ENCODE data around the gene EXOSC10.
A peak's percentile ranks its signal among the peaks of the same experiment; 100 is the strongest.

Gene EXOSC10

DNA sequence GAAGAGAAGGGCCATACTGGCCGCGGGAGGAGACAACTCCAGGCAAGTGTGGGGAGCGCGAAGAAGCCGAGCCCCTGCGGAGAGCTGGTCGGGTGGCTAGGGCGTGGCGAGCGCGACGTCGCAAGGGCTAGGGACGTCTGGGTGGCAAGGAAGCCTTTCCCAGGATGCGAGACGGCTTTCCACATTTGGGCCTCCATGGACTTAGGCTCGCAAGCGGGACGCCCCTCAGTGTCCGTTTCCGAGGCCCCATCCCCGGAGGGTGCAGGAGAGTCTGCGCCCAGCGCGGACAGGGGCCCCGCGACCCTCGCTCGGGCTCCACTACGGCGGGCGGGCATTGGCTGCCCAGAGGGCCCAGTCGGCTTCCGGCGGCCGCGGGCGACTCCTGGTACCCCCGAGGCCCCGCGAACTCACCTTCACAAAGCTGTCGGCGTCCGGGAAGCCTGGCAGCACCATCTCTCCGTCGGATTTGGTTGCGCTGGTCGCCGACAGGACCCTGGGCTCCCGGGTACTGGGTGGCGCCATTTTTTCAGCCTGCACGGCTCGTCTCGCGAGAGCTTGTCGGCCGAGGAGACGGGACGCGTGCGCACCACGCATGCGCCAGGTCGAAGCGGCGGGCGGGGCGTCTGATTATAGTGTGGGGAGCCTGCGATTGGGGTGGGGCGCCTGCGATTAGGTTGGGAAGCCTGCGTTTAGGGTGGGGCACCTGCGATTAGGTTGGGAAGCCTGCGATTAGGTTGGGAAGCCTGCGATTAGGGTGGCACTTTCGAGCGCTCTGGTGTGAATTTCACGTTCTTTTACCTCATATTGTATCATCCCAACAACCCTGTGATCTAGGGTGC is at the start of gene EXOSC10:
TSS of gene EXOSC10 (minus strand) at position 560 of the 839 bp plus-strand sequence. CDS start at position 522, 38 bp downstream.
- DNase-seq = peak; percentile 86

DNA sequence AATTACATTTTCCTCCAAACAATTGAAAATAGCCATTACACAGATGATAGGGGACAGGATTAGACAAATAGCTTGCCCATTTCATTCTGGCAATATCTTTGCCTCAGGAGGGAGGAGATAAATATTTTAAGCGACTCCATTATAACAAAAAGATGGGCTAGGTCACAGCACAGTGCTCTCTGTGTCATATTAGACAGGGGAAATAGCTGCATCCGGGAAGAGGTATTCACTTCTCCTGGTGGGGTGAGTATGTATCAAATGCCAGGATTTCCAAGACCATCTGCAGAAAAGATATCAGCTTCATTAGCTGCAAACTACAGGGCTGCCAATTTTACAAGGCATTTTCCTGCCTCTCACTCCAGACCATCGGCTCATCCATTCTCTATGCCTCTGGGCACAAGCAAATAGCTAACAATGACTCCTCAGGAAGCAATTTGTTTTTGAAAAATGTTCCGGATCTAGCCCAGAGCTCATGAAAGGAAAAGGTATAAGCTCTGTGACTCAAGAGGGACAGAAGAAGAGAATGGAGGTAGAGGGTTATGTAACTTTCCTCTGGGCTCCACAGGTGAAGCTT is 47.6 kb upstream of the EXOSC10 start:
- DNase-seq = peak; percentile 7

DNA sequence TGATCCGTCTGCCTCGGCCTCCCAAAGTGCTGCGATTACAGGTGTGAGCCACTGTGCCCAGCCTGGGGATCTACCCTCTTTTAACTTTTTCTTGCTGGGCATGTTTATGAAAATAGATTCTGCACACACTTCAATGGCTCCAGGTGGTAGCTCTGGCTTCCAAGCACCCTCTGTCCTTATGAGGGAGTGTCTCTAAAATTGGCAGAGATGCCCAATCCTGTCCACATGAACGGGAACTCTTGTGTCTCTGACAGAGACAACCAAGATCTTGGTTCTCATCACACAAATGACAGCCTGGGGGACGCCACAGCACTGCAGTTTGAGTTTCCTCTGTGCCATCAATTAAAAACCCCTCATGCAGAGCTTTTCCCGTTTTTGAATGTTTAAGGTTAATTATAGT is 46.1 kb upstream of the EXOSC10 start:
- DNase-seq = no peak

DNA sequence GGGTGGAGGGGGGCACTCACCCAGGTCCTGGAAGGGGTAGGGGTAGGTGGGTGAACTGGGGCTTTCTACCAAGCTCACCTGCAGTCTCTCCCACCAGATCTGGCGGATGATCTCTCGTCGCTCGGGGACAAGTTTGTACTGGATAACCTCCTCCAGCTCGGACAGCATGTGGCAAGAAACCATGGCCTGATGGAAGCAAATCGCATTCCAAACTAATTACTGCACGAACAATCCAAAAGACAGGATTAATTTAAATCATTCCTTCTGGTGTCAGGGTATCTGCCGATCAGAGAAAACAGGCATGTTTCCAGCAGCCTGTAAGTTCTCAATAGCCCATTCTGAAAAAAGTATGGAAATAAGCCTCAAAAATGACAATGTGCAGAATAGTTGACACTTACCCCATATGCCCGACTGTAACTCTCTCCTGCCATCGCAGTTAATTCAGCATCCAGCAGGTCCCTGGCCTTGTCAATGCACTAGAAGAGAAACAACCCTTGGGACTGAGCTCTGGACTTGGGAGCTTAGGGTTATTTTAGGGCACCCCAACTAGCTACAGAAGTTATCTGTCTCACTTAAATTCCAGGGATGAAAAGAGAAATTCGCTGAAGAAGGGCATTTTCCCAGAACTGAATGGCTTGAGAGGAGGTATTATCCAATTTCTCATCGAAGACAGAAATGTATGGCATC is 45.0 kb upstream of the EXOSC10 start:
- no peak for DNase-seq

DNA sequence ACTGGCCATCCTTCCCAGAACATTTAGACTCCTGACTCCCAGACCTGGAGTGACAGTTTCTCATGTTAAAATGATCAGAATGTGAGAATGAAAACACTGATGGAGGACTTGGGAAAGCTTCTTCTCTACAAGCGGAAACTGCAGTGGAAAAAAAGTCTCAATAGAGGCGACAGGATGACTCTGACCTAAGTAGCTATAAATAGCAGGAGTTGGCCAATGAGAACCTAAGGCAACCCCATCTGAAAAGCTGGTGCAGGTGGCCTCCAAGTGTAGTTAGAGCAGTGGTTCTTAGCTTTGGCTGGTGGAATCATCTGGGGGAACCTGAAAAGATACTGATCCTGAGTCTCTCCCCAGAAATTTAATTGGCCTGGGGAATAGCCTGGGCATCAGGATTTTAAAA is 44.2 kb upstream of the EXOSC10 start:
- DNase-seq = no peak

DNA sequence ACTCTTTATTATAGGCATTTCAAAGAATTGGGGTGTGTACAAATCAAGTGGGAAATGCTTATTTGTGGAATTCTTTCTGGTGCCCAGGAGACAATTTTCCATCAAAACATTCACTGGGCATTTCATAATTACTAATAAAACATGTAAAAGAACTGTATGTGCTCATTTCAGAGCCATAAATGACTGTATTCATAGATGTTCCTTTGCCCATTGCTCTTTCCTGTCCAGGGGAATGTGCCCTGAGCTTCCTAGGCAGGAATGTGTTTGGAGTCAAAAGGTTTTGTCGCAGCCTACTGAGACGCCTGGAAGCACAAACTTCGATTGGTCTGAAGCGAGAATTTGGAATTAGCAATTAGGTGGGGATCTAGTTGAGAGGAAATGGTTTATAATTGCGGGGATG is 43.7 kb upstream of the EXOSC10 start:
- DNase-seq = no peak

DNA sequence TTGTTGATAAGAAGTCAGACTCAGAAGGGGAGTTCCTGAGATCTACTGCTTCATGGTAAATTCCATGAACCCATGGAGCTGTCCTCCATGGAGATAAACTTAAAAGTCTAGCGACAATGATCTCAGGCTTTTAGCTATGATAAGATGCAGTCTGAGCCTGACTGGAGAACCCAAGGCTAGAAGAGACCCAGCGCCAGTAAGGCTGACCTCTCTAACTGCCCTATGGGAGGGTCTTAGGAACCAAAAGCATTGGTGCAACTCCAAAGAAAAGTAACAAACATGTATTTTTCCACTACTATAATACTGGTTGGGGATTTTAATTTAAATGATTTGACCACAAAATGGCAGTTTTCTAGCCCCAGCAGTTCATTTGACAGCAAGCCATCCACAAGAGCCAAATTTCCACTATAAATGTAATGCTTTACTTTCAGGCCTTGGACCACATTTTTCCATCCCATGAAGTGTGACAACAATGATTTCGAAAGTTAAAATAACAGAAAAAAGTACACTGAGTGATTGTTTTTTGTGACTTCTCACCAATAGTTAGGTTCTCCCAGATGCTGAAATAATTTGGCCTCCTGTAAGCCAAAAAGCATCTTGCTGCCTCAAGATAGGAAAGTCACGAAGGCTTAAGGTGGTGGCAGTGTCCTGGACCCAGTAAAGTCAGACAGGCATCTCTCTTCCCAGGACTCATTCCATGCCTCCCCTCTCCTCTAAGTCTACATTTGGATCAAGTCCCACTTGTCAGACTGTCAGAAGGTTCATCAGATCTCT is 43.1 kb upstream of the EXOSC10 start:
- no peak for DNase-seq

DNA sequence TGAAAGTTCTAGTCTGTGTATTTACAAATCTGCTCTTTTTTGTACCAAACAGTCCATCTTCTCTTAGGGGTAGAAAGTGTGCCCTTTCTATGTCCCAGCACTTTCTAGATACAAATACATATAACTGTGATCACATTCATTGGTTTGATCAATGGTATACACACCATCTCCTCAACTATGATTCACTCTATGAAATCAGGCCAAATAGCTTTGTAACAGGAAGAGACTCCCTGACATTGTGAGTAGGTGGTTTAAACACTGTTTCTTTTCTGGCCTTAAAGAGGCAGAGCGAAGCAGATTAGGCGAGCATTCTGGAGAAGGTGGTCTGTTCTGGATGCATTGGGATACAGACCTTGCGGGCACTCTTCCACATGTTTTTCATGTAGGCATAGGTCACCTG is 39.3 kb upstream of the EXOSC10 start:
- DNase-seq = no peak

DNA sequence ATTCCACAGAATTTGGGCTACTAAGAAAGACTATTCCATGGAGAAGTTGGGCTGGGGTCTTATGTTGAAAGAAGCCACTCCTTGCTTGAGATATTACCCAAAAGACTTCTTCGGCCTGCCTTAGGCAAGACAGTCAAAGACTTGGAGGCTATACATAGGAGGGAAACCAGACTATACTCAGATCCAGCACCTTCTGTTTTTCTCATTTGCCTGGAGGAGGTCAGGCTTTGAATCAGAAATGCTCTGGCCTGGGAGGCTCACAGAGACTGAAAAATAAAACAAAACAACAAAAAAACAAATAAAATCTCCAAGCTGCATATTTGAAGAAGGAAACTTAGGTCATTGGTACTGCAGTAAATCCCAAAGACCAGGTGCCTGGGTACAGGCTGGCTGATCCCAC is 38.4 kb upstream of the EXOSC10 start:
- DNase-seq = no peak

DNA sequence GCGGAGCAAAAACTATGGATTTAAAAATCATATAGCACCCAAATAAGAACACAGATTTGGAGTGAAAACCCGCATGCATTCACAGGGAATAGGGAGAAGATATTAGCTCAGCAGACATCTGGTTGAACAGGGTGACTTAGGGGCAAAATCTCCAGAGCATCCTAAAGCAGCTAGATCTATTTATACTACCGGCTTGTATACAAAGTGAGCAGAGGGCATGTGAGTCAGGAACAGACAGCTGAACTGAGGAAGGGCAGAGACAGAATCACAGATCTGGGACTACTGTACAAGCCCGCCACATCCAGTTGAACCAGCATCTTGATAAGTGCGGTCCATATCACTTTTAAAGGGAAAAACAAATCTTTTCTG is 35.2 kb upstream of the EXOSC10 start:
- no peak for DNase-seq

DNA sequence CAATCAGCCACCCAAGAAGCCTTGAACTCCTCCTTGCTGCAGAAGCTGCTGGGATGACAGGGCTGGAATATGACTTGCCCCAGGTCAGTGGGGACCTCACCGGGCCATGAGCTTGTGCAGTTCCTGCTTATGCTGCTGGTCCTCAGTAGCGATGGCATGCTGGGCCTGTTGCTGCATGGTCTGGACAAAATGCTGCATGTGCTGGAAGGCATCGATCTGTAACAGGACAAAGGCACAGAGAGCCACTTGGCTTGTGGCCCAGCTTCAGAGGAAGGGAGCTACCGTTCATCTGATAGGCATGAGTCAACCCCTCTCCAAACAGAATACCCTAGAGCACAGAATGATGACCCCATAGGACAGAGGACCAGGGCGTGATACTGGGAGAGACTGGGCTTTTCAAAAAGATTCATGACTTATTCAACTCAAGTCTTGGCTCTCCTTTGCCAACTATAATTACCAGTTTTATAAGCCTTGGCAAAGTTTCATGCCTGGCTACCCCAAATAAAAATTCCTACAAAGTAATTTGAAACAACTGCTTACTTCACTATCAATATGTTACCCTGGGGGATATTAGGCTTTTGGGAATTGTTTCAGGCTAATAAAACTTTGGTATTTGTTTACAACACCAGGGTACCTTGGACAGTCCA is 34.7 kb upstream of the EXOSC10 start:
- no peak for DNase-seq

DNA sequence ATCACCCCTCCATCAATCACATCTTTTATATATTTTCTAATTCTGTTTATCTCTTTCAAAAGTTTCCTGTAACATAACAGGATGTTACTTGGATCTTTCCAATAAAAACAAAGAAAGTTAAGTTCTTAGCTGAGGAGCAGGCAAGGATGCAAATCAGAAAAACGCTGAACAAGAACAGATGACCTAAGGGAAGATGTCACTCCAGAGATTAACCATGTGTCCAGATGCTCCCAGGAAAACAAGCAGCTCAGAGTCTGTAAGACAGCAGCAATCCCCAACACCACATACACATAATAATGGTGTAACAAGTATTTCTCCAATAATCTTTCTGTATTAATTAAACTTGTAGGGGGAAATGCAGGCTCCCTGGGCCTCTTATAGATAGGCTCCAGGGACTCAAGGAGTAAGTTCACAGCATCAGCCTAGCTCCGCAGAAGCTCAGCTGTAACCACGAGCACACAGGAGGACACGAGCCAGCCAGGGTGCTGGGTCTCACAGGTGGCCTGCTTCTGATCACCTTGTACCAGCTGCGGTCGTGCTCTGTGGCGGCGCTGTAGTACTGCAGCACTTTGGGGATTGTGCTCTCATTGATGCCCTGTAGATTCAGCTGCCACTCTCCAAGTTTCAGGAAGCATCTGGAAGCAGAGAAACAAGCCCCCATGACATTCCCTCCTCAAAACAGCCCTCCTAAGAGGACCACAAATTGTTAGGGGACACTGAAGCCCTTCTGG is 33.1 kb upstream of the EXOSC10 start:
- DNase-seq = no peak

DNA sequence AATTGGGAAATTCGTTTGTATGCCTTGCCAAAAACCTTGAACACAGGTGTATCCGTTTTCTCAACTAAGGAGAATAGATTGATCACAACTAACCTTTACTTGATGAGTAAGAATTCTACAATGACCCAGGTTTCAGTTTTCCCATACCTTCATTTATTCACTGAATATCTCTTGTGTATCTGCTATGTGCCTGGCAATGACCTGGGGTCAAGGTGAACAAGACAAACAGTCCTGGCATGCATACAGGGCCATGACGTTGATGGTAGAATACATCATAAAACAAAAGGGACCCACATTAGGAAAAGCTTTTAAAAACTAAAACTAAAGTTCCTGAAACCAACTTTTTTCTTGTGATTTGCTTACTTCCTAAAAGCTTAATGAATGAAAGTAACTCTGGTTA is 32.1 kb upstream of the EXOSC10 start:
- no peak for DNase-seq

DNA sequence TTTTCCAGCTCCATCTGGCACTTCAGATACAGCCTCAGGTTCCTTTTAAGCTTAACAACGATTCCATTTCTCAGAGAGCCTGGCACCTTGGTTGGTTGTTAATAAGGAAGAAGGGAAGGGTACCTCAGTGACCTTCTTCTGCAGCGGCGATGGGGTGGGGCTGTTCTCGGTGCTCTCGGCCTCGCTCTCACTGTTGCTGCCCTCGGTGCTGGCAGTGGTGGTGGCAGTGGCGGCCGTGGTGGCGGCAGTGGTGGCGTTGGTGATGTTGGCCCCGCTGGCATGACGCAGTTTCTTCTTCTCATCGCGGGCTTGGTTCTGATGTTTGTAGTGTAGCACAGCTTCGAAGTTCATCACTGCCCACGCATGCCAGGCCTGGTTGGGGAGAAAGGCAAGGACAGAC is 30.7 kb upstream of the EXOSC10 start:
- no peak for DNase-seq

DNA sequence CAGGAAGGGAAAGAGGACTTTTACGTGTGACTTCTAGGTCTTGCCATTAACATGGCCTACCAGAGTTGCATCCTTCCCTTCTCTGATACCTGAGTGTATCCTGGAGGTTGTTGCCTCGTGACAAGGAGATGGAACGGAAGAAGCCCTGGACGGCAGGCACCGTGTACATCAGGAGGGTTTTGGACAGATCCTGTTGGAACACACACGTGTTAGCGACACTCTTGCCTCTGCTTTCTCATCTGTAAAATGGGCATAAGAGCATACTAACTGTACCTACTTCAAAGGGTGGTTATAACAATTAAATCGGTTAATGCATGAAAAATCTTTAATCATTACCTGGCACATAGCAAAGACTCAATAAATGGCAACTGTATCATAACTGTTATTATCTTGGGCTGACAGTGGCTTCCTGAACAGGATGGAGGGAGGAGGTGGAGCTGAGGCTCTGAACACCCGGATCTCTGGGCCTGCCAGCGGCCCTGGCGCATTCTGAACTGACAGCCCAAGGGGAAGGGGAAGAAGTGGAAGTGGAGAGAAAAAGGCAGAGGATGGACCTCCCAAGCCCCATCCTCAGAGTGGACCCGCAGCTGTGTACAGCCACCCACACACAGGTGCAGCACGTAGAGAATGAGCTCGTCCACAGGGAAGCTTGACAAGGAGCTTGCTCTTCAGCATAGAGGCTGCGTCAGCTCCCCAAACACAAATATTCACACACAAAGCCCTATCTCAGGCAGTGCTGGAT is 30.2 kb upstream of the EXOSC10 start:
- no peak for DNase-seq

DNA sequence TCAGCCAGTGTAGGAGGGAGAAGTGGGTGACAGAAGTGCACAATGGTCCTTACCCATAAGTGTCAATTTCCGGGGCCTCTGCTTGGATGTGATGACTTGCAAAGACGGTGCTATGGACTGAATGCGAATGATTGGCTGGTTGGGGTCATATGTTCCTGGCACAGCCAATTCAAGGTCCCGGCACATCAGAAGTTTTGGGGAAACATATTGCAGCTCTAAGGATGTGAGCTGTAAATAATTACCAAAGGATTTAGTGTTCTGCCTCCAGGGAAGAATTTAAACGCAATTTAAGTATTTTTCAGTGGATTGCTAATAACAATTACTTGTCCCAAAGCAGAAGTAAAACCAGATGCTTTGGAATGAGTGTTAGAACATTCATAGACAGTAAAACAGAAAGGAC is 26.9 kb upstream of the EXOSC10 start:
- no peak for DNase-seq

DNA sequence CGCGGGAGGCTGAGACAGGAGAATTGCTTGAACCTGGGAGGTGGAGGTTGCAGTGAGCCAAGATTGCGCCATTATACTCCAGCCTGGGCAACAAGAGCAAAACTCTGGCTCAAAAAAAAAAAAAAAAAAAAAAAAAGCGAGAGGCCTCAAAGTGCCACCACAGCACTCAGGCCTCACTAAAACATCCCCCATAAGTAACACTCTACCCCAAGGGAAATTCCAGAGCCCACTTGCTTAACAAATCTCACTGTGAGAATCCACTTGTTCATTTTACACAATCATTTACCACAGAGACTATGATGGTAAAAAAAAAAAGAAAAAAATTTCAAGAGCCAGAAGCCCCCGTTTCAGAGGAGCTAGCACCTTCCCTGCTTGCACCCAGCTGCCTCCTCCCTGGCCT is 26.3 kb upstream of the EXOSC10 start:
- DNase-seq = no peak

DNA sequence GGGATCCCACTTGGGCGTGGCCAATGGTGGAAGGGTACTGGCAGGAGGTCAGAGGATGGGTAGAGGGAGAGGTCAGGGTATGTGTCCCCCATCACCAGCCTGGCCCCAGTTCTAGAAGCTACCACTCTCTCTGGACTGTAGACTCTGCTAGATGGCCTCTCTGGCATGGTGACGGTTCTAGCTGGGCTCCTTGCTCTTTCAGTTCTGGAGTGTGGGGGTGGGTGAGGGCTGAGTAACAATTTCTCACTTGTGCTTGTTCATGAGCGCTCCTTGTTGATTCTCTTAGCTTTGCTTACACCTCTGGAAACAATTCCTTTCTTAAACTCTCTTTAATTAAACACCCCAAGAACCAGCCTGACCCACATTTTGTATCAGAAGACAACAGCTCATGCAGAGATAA is 25.3 kb upstream of the EXOSC10 start:
- no peak for DNase-seq

DNA sequence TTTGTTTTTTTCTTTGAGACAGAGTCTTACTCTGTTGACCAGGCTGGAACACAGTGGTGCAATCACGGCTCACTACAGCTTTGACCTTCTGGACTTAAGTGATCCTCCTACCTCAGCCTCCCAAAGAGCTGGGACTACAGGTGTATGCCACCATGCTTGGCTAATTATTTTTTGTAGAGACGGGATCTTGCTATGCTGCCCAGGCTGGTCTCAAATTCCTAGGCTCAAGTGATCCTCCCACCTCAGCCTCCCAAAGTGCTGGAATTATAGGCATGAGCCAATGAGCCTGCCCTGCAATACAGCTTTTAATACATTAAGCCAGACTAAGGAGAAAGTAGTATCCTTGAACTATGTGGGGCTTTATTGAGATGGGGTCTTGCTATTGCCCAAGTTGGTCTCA is 16.6 kb upstream of the EXOSC10 start:
- DNase-seq = no peak

DNA sequence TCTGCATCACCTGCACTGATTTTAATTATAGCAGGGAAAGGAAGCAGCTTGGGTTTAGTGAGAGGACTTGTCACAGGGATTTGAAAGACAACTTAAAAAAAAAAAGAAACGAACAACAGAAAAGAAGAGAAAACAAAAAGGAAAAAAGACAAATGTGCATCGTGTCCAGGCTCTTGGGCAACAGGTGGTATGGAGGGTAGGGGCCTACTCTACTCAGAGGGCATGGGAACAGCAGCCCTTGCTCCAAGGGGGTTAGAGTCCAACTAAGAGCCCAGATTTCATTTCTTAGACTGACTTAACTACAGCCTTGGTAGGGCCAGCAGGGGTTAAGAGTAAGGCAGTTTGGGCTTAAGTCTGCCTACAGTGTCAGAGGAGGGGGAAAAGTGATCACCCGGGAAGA is 15.3 kb upstream of the EXOSC10 start:
- no peak for DNase-seq

DNA sequence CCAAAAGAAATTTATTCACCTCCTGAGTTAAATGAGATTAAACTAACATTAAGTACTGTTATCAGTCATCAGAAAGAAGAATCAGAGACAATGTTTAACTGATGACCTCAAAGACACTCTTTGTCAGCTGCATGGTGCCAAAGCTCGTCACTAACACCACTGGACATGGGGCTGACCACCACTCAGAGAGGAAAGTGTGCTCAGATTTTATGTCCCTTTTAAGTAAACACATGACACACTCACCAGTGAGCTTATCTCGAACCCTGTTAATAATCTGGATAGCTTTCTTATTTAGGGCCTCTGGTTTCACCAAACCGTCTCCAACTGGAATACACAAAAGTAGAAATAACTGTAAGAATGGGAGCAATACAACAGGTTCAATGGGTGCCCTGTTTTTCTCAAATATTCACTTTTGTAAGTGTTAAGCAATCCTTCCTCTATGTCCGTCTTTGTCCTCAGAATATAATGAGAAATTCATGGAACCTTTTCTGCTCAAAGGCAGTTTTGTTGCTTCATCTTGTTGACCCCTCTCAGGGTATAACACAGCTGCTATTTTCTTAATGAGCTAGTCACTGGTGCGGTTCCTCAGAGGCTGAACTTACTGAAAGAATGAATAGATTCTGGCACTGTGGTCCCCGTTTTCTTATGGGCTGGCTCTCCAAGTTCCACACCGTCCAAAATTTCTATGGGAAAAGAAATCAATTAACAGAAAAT is 9.5 kb upstream of the EXOSC10 start:
- no peak for DNase-seq
